C4-2B (cell line): Measurements from ENCODE around the gene CYBRD1.

Experiments used
- H3K27ac ChIP-seq: fragments of 450-650 bp; 2 replicates; pipeline ENCODE4 v1.5.1; 2017
- ZFX ChIP-seq: fragments of 450-650 bp; IDR thresholded peaks from 2 replicates; pipeline ENCODE4 v1.6.1; 2017
- TF ChIP-seq, protein P1 (sequence below): fragments of 450-650 bp; conservative IDR thresholded peaks from 2 replicates; pipeline ENCODE4 v1.5.1; 2017; ENCODE audit warnings: mild to moderate bottlenecking

CYBRD1 gene

DNA sequence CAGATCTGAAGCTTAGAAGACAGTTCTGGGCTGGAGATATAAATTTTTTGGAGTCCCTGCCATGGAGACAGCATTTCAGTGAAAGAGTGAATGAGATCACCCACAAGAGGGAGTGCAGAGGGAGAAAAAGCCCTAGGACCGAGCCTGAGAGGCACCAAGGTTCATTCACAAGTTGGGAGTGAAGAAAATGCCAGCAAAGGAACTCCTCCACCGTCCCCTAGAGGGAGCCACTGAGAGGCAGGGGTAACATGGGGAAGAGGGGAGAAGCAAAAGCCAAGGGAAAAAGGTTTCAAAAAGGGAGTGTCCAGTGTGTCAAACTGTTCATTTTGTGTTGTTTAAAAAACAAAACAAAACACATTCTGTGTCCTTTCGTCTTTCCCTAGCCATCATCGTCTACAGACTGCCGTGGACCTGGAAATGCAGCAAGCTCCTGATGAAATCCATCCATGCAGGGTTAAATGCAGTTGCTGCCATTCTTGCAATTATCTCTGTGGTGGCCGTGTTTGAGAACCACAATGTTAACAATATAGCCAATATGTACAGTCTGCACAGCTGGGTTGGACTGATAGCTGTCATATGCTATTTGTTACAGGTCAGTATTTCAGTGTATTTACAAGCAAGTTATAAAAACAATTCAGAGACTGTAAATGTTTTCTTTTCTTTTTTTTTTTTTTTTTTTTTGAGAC, 19.1 kb downstream of the CYBRD1 start:
- no peak overlapping the region for H3K27ac ChIP-seq
- no peak for TF ChIP-seq ZFX
- TF ChIP-seq, protein P1, sequence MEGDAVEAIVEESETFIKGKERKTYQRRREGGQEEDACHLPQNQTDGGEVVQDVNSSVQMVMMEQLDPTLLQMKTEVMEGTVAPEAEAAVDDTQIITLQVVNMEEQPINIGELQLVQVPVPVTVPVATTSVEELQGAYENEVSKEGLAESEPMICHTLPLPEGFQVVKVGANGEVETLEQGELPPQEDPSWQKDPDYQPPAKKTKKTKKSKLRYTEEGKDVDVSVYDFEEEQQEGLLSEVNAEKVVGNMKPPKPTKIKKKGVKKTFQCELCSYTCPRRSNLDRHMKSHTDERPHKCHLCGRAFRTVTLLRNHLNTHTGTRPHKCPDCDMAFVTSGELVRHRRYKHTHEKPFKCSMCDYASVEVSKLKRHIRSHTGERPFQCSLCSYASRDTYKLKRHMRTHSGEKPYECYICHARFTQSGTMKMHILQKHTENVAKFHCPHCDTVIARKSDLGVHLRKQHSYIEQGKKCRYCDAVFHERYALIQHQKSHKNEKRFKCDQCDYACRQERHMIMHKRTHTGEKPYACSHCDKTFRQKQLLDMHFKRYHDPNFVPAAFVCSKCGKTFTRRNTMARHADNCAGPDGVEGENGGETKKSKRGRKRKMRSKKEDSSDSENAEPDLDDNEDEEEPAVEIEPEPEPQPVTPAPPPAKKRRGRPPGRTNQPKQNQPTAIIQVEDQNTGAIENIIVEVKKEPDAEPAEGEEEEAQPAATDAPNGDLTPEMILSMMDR: peak; percentile 72

DNA sequence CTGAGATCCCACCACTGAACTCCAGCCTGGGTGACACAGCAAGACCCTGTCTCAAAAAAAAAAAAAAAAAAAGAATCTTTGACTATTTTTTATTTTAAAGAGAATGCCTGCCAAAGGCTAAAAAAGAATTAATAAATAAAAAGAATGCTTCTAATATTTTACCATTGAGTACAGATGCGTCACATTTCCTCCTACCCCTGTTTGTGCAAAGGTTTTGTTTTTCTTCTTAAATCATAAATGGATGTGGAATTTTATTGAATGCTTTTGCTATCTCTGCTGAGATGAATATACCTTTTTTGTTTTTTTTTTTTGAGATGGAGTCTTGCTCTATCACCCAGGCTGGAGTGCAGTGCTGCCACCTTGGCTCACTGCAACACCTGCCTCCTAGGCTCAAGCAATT, 22.8 kb downstream of the CYBRD1 start:
- TF ChIP-seq, protein P1: no peak
- TF ChIP-seq ZFX: no peak
- H3K27ac ChIP-seq: no peak overlapping the region

GRCh38 chr2:171547256-171547655, 25.0 kb downstream of the CYBRD1 start:
- TF ChIP-seq ZFX: no peak
- TF ChIP-seq, protein P1: no peak
- H3K27ac ChIP-seq: no peak overlapping the region

DNA sequence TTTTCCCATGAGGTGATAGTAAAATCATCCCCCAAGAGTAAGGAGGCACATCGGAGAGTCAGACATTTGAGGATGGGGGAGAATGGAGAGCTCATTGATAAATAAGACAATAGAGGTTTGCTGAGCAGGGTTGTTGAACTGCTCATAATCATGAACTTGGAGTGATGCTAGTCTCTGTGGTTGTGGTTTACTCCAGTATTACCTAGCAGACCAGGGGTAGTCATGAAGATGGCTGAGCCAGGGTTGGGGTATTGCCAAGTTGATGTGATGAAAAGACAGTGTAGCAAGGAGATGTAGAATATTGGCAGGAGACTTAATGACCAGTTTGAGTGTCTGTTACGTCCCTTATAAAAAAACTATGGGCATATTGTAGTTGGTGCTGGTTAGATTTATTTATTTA, 25.4 kb downstream of the CYBRD1 start:
- TF ChIP-seq, protein P1: no peak
- TF ChIP-seq ZFX: no peak
- H3K27ac ChIP-seq: no peak overlapping the region

GRCh38 chr2:171550613-171551012, 28.3 kb downstream of the CYBRD1 start:
- H3K27ac ChIP-seq: no peak overlapping the region
- no peak for TF ChIP-seq ZFX
- TF ChIP-seq, protein P1: no peak

- TF ChIP-seq, protein P1: no peak
- TF ChIP-seq ZFX: no peak
- no peak overlapping the region for H3K27ac ChIP-seq
Measured at GRCh38 chr2:171551836-171552235, 29.6 kb downstream of the CYBRD1 start.

- TF ChIP-seq, protein P1: no peak
- TF ChIP-seq ZFX: no peak
- no peak overlapping the region for H3K27ac ChIP-seq
Measured at GRCh38 chr2:171553236-171553635, 31.0 kb downstream of the CYBRD1 start.
